HPDE6-E6E7 (cell line): ENCODE measurements around the gene SATB1.
"Not testable (repeated sequence)": the region's sequence is repeated elsewhere in the genome, so short reads cannot be mapped to it uniquely, and the experiment has no call there.

Experiments
- DNase-seq: peaks from one replicate; pipeline ENCODE4 v3.0.0; 2011; ENCODE audit warnings: missing footprints; ENCODE audit errors: extremely low spot score

SATB1 gene

GRCh38 chr3:18424729-18425640 lies at the start of gene SATB1:
TSS of gene SATB1 (minus strand) at chr3:18425339. CDS start at chr3:18420967, 4,372 bp downstream.
- no peak for DNase-seq

GRCh38 chr3:18474202-18474601 lies 49.1 kb upstream of the SATB1 start:
- DNase-seq, result no peak

DNA sequence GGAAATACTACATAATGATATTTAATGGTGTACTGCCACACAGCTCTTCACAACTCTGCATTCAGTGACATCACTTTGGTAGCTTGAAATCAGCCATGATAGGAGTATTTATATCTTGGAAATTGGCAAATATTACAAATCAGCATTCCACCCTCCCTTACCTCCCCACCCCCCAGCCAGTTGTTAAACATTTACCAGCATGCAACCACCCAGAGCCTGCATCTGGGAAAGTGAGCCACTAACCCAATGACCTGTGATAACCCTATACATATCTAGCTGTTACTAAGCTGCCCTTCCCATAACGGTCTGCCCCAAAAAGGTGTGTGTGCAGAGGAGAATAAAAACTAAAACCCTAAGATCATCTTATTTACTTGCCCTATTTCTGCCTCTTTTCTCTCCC lies 44.6 kb upstream of the SATB1 start:
- no peak for DNase-seq

DNA sequence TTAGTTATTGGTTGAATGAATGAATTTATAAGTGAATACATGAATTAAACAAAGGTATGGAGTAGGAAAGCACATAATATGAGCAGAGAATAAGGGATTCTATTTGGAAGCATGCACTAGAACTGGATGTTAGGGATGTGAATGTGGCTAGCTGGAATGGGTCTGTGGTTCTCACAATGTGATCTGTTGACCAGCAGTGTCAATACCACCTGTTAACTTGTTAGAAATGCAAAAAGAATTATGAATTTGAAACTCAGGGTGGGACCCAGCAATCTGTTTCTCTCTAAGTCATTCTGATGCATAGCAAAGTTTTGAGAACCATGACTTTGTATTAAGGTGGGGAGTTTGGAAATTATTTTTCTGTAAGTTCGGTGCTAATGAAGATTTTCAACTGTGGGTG lies 41.0 kb upstream of the SATB1 start:
- no peak for DNase-seq

DNA sequence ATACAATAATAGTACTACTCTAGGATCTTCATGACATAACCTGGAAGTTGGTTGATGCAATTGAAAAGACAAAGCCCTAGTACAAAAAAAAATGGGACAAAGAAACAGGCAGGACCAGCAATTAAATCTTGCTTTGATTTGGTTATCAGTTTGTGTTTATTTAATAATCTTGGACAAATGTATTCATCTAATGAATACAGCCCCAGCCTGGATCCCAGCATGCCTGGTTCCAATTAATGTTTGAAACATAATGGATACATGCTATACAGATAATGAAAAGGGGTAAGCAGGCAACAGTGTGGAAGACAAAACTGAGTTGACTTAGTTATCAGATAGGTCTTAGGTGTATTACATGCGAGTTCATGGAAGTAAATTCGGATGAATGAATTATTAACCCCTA lies 29.6 kb upstream of the SATB1 start:
- no peak for DNase-seq

DNA sequence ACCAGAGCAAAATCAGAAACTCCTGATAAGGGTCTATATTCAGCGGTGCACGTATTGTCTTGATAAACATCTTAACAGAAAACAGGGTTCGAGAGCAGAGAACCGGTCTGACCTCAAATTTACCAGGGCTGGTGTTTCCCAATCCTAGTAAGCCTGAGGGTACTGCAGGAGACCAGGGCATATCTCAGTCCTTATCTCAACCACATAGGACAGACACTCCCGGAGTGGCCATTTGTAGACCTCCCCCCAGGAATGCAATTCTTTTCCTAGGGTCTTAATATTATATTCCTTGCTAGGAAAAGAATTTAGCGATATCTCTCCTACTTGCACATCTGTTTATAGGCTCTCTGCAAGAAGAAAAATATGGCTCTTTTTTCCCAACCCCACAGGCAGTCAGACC lies 24.5 kb upstream of the SATB1 start:
- not testable (repeated sequence) for DNase-seq

DNA sequence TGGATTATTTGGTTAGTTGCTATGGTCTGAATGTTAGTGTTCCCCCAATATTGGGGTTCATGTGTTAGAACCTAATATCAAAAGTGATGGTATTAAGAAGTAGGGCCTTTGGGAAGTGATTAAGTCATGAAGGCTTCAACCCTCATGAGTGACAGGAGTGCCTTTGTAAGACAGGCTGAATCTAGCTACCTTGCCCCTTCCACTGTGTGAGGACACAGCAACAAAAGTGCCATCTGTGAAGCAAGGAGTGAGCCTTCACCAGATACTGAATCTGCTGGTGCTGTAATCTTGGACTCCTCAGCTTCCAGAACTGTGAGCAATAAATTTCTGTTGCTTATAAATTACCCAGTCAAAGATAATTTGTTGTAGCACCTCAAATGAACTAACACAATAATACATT lies 22.6 kb upstream of the SATB1 start:
- no peak for DNase-seq

- DNase-seq, result no peak
These were observed 21.1 kb upstream of the SATB1 start for GRCh38 chr3:18446149-18446825.

DNA sequence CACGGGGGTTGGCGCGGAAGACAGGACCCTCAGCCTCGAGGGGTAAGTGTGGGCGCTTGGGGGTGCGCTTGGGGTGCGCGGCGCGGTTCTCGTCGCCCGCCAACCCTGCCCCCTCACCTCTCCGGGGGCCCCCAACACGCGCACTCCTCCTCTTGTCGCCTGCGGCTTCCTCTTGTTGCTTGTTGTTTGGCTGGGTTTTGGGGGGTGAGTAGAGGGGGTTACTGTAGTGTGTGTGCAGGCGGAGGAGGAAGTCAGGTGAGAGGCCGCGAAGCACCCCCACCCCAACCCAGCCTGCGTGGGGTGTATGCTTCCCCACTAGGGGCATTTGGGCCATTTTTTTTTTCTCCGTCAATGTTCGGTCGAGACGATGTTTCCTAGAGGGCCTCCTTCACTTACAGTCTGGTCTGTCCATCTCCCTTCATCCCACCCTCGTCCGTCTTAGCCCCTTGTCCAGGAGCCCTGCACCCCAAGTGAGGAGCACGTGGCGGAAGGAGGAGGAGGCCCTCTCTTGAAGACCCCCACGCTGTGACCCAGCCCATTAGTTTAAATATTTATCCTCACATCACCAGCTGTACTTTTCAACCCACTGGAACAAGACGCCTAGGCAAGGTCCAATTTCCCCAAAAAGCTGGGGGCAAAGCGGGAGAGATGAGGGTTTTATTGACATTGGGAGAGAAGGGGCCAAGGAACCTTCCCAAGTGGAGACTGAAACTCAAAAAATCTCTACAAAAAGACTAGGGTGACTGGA lies 20.4 kb upstream of the SATB1 start:
- DNase-seq, result no peak

DNA sequence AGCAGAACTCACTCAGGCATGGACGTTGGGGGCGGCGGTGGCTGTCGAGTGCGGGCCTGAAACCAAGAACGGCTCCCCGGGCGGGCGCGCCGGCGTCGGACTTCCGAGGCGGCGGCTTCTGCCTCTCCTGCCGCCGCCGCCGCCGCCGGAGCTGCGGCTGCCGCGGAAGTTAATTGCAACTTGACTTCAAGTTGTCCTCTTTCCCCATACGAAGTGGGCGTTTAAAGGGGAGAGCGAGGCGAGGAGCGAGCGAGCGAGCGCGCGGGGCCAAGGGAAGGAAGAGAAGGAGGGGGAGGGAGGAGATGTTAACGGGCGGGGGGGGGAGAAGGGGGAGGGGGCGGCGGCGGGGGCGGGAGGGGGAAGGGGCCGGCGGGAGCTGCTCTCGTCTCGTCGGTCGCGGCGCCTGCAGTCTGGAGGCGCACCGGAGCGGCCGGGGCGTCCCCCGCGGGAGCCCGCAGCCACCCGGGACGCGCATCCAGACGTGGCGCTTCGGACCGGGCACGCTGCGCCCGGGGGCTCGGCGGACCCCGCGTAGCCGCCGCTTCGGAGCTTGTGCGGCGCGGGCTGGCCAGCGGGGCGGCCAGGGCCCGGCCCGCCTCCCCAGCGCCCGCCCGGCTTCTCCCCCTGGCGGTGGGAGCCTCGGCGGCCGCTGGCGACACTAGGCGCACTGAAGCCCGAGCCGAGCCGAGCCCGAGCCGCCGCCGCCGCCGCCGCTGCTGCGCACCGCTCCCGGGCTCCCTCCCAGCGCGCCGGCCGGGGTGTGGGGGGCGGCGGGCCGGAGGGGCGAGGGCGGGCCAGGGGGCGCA lies 19.7 kb upstream of the SATB1 start:
- no peak for DNase-seq

GRCh38 chr3:18443665-18444594 lies 18.8 kb upstream of the SATB1 start:
- DNase-seq, result no peak

DNA sequence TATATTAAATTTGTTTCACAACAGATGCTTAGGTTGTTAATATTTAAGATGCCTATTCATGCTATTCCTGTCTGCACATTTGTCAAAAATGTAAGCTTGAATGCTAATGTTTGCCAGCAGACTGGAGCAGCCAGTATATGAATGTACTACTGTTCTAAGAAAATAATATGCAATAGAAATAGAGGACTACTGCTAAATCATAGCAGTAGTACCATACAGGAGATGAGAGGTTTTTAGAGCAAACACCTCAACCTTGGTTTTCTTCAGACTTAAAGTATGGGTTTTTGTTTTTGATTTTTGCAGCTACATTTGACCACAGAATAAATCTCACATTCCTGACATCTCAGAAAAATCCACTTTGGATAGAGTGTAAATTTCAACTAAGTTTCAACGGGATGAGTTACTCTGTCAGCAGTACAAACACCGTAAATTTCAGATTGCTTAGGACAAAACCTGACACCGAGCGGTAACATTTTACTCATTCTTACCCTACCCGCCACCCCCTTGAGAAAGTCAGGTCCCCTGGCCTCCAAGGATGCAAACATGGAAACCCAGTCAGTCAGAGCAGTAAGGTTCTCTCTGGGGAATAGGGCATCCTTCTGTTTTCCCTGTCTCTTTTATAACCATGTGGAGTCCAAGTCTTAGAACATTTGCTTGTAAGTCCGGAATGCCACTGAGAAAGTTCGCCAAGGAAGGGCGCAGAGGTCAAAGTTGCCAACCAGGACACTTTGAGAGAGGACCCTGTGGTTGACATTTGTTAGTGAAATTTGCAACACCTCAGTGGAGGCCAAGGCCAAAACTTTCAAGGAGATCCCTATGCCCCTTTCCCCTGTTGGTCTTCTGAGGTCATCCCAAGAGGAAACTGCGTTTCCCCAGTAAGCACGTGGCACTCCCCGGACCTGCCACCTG lies 17.9 kb upstream of the SATB1 start:
- DNase-seq, result no peak

DNA sequence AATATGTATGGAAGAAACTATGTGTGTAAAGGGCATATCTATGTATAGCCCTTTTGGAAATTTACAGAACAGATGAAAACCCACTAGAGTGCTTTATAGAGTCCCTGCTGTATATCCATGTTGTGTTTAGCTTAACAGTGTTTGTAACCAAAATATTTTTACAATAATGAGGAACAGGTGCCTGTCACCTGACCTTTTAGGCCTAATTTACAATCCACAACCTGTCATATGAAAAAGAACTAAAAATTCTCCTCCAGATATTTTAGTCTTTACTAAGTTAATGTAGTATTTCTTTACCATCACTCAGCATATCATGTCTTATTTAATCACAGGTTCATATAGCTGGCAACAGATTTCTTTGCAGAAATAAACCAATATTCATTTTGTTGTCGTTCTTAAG lies 16.4 kb upstream of the SATB1 start:
- DNase-seq, result no peak

- DNase-seq, result no peak
These were observed 15.1 kb upstream of the SATB1 start for GRCh38 chr3:18440066-18440722.

- no peak for DNase-seq
These were observed 14.1 kb upstream of the SATB1 start for GRCh38 chr3:18439281-18439680.

DNA sequence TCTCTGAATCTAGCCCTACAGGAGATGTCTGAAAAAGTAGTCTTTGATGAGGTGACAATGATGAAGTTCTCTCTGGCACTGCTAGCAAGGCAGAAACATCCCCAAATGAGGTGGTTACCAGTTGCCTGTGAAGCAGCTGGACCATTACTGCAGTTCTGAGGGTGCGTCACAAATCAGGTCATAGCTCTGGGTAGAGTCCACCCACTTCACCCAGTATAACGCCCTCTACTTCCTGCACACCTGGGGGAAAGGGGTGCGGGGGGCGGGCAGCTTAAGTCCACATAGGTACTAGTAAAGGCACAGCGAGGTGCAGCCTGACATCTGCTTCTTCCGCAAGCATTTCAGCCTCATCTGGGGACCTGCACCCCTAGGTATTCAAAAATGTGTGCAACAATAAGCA lies 13.4 kb upstream of the SATB1 start:
- DNase-seq, result no peak

GRCh38 chr3:18436213-18436612 lies 11.1 kb upstream of the SATB1 start:
- DNase-seq, result no peak

- DNase-seq, result no peak
These were observed 9.6 kb upstream of the SATB1 start for GRCh38 chr3:18434711-18435110.

DNA sequence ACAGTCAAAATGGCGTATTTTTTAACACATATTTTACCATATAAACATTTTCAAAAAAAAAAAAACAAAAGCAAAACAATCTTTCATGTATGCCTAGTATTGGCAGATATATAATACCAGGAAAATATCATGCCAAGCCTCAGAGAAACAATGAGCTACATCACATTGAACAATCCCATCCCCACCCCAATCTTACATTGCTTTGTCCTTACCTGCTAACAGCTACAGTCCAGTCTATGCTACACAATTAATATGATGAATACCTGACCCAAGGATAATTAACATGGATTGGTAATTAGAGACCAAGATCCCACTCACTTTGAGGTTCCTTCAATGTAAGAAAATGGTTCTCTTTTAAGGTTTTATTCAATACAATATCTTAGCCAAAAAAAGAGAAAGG lies 7.6 kb upstream of the SATB1 start:
- DNase-seq, result no peak
